Transverse colon (tissue), 4 donors: ENCODE data around the gene LMX1A. TPM values are rescaled to one million over a fixed set of nuclear protein-coding genes. Genes with fewer than 3 reads are reported as not detected.

ENCODE experiments used
- DNase-seq: peaks from one replicate; pipeline ENCODE4 v3.0.0-alpha.2; 2019
- H3K27ac ChIP-seq, 4 donors: fragments of 200-600 bp; sonication (generic); 2 replicates each; pipeline ENCODE4 v1.5.1; 2016 to 2018; ENCODE audit warnings: inconsistent platforms in 4 of 4
- H3K27me3 ChIP-seq: fragments of 200-600 bp; sonication (generic); 2 replicates; pipeline ENCODE4 v1.5.1; 2017; ENCODE audit warnings: inconsistent platforms
- H3K36me3 ChIP-seq, 4 donors: fragments of 200-600 bp; sonication (generic); 2 replicates each; pipeline ENCODE4 v1.5.1; 2017 to 2019; ENCODE audit warnings: inconsistent platforms in 4 of 4
- H3K4me1 ChIP-seq, 4 donors: fragments of 200-600 bp; sonication (generic); 2 replicates each; pipeline ENCODE4 v1.5.1; 2017 to 2020; ENCODE audit warnings: inconsistent platforms in 4 of 4
- H3K4me3 ChIP-seq, 4 donors: fragments of 200-600 bp; sonication (generic); 1 replicate in 1 of 4; 2 replicates in 3 of 4; pipeline versions ENCODE4 v1.5.1 to v1.6.1; 2017 to 2019; ENCODE audit warnings: inconsistent platforms in 4 of 4
- H3K9me3 ChIP-seq, 2 donors: fragments of 200-600 bp; sonication (generic); 2 replicates each; pipeline ENCODE4 v1.5.1; 2017 to 2019; ENCODE audit warnings: inconsistent platforms in 2 of 2
- EP300 ChIP-seq: sonication (generic); formaldehyde crosslinking; IDR thresholded peaks from one replicate; pipeline ENCODE4 v1.6.1; 2017; ENCODE audit warnings: antibody characterized with exemption, low read depth
- POLR2A ChIP-seq: fragments of 450-650 bp; IDR thresholded peaks from one replicate; pipeline ENCODE4 v1.6.1; 2016; ENCODE audit warnings: antibody characterized with exemption, mild to moderate bottlenecking, moderate library complexity
- POLR2AphosphoS5 ChIP-seq, 3 donors: sonication (generic); formaldehyde crosslinking; IDR thresholded peaks; one replicate each; pipeline ENCODE4 v1.6.1; 2016; ENCODE audit warnings: antibody characterized with exemption in 3 of 3
- WGBS, 2 donors: methylation state at CpG; one replicate each; pipeline ENCODE4 v1.1.5; 2018; ENCODE audit warnings: low coverage in 1 of 2; 5-methylcytosine and 5-hydroxymethylcytosine counted together
- in situ Hi-C, 4 donors: fragments of 200-750 bp; cut with MboI; loops; one replicate each; pipeline versions ENCODE4 v1.15.0 to v1.15.1; 2017; ENCODE audit warnings: low sequenced_read_pairs in 3 of 4, low pct_ligation_motif_present in 1 of 4, low pct_unique_long_range_greater_than_20kb in 1 of 4
- intact Hi-C: fragments of 100-400 bp; cut with DNase I; formaldehyde crosslinking; loops from one replicate; pipeline ENCODE4 v1.15.1; 2023; ENCODE audit warnings: low total_unique reads
- total RNA-seq, 4 donors: library from RNA; depleted of rRNA; stranded (reverse); fragments of >200 nt; gene quantifications; one replicate each; pipeline ENCODE4 v1.1.0, GENCODE V29; 2016
- TF ChIP-seq, protein P1 (sequence below), 5 experiments: fragments of 200-600 bp in 3 of 5; fragments of 450-650 bp in 2 of 5; sonication (generic) in 3 of 5; IDR thresholded peaks; 1 replicate in 2 of 5; 2 replicates in 3 of 5; pipeline ENCODE4 v1.5.1; 2016 to 2017; ENCODE audit warnings: antibody characterized with exemption in 5 of 5, inconsistent platforms in 3 of 5, mild to moderate bottlenecking in 2 of 5, moderate library complexity in 1 of 5

The LMX1A gene
- total RNA-seq, 4 donors from 2014 or later = 0.41 to 0.79 TPM; not detected in 2

GRCh38 chr1:165287329-165287728 lies 69.2 kb downstream of the LMX1A start:
- Histone ChIP-seq H3K9me3 (no peaks in the 10 kb centered on the region), H3K4me1 (peaks cover 0 to 23% (median 11%) of the 10 kb centered on the region in 4 donors), H3K27me3 (peaks cover 3% of the 10 kb centered on the region), H3K4me3 (no peak overlapping the region), H3K27ac (no peak overlapping the region), H3K36me3 (no peaks in the 10 kb centered on the region)
- DNase-seq = no peak
- intact Hi-C loops (no loop called here), in situ Hi-C loops (no loop called here)
- TF ChIP-seq POLR2A (no peak), EP300 (no peak), POLR2AphosphoS5 (IDR thresholded peaks at IDR 0.05) (no peak)
- TF ChIP-seq, protein P1, sequence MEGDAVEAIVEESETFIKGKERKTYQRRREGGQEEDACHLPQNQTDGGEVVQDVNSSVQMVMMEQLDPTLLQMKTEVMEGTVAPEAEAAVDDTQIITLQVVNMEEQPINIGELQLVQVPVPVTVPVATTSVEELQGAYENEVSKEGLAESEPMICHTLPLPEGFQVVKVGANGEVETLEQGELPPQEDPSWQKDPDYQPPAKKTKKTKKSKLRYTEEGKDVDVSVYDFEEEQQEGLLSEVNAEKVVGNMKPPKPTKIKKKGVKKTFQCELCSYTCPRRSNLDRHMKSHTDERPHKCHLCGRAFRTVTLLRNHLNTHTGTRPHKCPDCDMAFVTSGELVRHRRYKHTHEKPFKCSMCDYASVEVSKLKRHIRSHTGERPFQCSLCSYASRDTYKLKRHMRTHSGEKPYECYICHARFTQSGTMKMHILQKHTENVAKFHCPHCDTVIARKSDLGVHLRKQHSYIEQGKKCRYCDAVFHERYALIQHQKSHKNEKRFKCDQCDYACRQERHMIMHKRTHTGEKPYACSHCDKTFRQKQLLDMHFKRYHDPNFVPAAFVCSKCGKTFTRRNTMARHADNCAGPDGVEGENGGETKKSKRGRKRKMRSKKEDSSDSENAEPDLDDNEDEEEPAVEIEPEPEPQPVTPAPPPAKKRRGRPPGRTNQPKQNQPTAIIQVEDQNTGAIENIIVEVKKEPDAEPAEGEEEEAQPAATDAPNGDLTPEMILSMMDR (IDR thresholded peaks at IDR 0.05) = no peak
- WGBS, 2 donors = 74 to 77% methylated on average over 3 of the region's 3 CpGs

GRCh38 chr1:165284454-165284853 lies 72.1 kb downstream of the LMX1A start:
- Histone ChIP-seq H3K4me3 (no peak overlapping the region), H3K27ac (no peak overlapping the region), H3K4me1 (peaks cover 0 to 23% (median 11%) of the 10 kb centered on the region in 4 donors), H3K27me3 (peaks cover 3% of the 10 kb centered on the region), H3K36me3 (no peaks in the 10 kb centered on the region), H3K9me3 (no peaks in the 10 kb centered on the region)
- WGBS, 2 donors = 53% methylated on average over 10 of the region's 10 CpGs; no CpG with 5 or more reads in 1 of the 2 donors
- TF ChIP-seq POLR2A (no peak), POLR2AphosphoS5 (IDR thresholded peaks at IDR 0.05) (no peak), EP300 (no peak)
- TF ChIP-seq, protein P1 (IDR thresholded peaks at IDR 0.05) = no peak
- in situ Hi-C loops (no loop called here), intact Hi-C loops (no loop called here)
- DNase-seq = no peak

DNA sequence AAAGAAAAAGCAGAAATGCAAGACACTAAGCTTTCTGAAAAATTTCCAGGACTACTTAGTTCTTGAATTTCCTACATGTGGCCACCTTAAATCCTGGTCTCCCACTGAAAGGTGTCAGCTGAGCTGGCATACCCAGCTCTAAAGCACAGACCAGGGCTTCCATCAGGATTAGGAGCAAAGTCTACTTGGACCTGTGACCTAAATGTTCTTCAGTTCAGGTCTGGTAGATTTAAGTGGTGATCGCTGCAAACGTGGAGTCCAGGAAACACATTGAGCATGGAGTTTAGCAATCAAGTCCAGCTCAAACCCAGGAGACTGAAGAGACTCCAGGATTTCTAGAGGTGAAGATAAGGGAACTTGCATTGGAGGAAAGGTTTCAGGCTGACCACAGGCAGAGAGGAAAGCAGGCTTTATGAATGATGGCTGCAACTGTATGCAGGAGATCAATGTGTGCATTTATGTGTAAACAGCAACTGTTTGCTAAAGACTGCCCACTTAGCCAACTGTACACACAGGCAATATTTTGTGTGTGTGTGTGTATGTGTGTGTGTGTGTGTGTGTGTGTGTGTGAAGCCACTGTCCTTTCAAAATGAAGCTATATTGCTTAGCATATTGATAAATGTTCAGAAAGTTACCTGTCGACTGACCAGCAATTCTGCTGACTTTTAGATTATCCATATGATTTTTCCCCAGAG lies 75.2 kb downstream of the LMX1A start:
- Histone ChIP-seq H3K27ac (no peak overlapping the region), H3K27me3 (peaks cover 3% of the 10 kb centered on the region), H3K9me3 (no peaks in the 10 kb centered on the region), H3K4me3 (no peak overlapping the region), H3K4me1 (peaks cover 0 to 3% (median 0%) of the 10 kb centered on the region in 4 donors), H3K36me3 (no peaks in the 10 kb centered on the region)
- WGBS, 2 donors = 62% methylated on average over 3 of the region's 3 CpGs; no CpG with 5 or more reads in 1 of the 2 donors
- in situ Hi-C loops (no loop called here), intact Hi-C loops (no loop called here)
- DNase-seq = no peak
- no peak for TF ChIP-seq POLR2A
- TF ChIP-seq, protein P1 (IDR thresholded peaks at IDR 0.05) = no peak
- no peak for TF ChIP-seq POLR2AphosphoS5 (IDR thresholded peaks at IDR 0.05)
- no peak for TF ChIP-seq EP300

DNA sequence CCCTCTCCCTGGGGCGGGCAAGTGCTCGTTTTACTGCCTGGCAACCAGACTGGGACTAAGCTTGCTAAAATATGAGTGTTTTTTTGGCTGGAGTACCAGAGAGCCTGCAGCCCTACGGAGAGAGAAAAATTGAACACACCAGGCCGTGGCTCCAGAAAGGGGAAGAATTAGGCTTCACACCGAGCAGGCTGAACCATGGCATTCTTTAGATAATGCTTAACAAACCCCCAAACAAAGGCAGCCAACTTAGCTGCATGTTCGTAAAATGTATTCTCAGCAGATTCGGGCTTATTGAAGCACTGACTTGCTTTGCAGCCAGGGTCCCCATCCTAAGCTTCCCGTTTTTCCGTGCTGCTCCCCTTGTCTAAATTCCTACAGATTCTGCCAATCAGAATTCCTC lies 76.6 kb downstream of the LMX1A start:
- intact Hi-C loops = no loop called here
- Histone ChIP-seq H3K27me3 (peaks cover 3% of the 10 kb centered on the region), H3K9me3 (no peaks in the 10 kb centered on the region), H3K36me3 (no peaks in the 10 kb centered on the region), H3K4me3 (no peak overlapping the region), H3K4me1 (no peaks in the 10 kb centered on the region), H3K27ac (no peak overlapping the region)
- 50 to 61% methylated on average over 3 to 9 of the region's 9 CpGs for WGBS, 2 donors
- in situ Hi-C loops = no loop called here
- TF ChIP-seq, protein P1 (IDR thresholded peaks at IDR 0.05) = no peak
- no peak for TF ChIP-seq EP300
- no peak for TF ChIP-seq POLR2AphosphoS5 (IDR thresholded peaks at IDR 0.05)
- no peak for TF ChIP-seq POLR2A
- DNase-seq = no peak
